ENCODE data around the gene PHF19. TPM values are rescaled to one million over a fixed set of nuclear protein-coding genes. Genes with fewer than 3 reads are reported as not detected.

The PHF19 gene
- total and polyA plus RNA-seq, 2 experiments from 2014 or later: 7.1 to 40.0 TPM

- no peaks in the 10 kb centered on the region for H3K9me3 ChIP-seq (ENCODE audit: low read depth)
- DNase-seq (ENCODE audit: low read depth in 1 of 2, low spot score in 1 of 2): no peak
- peaks cover 14% of the 10 kb centered on the region for H3K4me1 ChIP-seq (ENCODE audit: low read depth)
- H3K4me3 ChIP-seq: no peak overlapping the region
- H3K27me3 ChIP-seq: no peaks in the 10 kb centered on the region
- H3K27ac ChIP-seq: no peak overlapping the region
- no peak for TF ChIP-seq CTCF (IDR thresholded peaks at IDR 0.05; ENCODE audit: low read depth, low read length)
- no peaks in the 10 kb centered on the region for H3K36me3 ChIP-seq
These were observed 26.7 kb downstream of the PHF19 start for GRCh38 chr9:120850315-120850714.

- no peak for TF ChIP-seq CTCF (IDR thresholded peaks at IDR 0.05; ENCODE audit: low read depth, low read length)
- DNase-seq (ENCODE audit: low read depth in 1 of 2, low spot score in 1 of 2): peak; percentile 35 to 67
- H3K9me3 ChIP-seq (ENCODE audit: low read depth): no peaks in the 10 kb centered on the region
- H3K4me3 ChIP-seq: no peak overlapping the region
- H3K4me1 ChIP-seq (ENCODE audit: low read depth): peaks cover 16% of the 10 kb centered on the region
- H3K27ac ChIP-seq: peak overlapping the region; percentile 79
- H3K27me3 ChIP-seq: no peaks in the 10 kb centered on the region
- H3K36me3 ChIP-seq: no peaks in the 10 kb centered on the region
These were observed 30.1 kb downstream of the PHF19 start for GRCh38 chr9:120846906-120847305.

GRCh38 chr9:120846251-120846889 lies 30.6 kb downstream of the PHF19 start:
- peaks cover 16% of the 10 kb centered on the region for H3K4me1 ChIP-seq (ENCODE audit: low read depth)
- H3K4me3 ChIP-seq: no peak overlapping the region
- H3K27me3 ChIP-seq: no peaks in the 10 kb centered on the region
- peak overlapping the region; percentile 79 for H3K27ac ChIP-seq
- no peak for TF ChIP-seq CTCF (IDR thresholded peaks at IDR 0.05; ENCODE audit: low read depth, low read length)
- no peaks in the 10 kb centered on the region for H3K36me3 ChIP-seq
- DNase-seq (ENCODE audit: low read depth in 1 of 2, low spot score in 1 of 2): no peak
- H3K9me3 ChIP-seq (ENCODE audit: low read depth): no peaks in the 10 kb centered on the region

DNA sequence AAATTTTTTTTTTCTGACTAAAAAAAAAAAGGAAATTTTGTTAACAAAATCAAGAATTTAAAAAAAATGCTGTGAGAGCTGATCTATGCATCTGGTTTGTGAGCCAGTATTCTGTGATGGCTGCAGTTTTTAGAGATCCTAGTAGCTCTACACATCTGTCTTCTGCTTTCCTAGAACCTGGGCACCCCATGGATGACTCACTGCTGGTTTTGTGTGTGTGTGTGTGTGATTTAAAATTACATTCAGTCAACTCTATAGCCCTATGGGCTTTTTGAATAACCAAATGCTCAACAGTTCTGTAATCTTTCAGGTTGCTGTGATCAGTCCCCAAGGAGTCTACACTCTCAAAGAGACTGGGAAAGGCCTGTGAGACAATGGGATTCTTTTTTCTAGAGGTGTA lies 31.7 kb downstream of the PHF19 start:
- Histone ChIP-seq H3K9me3 (ENCODE audit: low read depth) (no peaks in the 10 kb centered on the region), H3K27ac (peak overlapping the region; percentile 79), H3K36me3 (no peaks in the 10 kb centered on the region), H3K27me3 (no peaks in the 10 kb centered on the region), H3K4me3 (no peak overlapping the region), H3K4me1 (ENCODE audit: low read depth) (peaks cover 16% of the 10 kb centered on the region)
- TF ChIP-seq CTCF (IDR thresholded peaks at IDR 0.05; ENCODE audit: low read depth, low read length): no peak
- DNase-seq (ENCODE audit: low read depth in 1 of 2, low spot score in 1 of 2): no peak

DNA sequence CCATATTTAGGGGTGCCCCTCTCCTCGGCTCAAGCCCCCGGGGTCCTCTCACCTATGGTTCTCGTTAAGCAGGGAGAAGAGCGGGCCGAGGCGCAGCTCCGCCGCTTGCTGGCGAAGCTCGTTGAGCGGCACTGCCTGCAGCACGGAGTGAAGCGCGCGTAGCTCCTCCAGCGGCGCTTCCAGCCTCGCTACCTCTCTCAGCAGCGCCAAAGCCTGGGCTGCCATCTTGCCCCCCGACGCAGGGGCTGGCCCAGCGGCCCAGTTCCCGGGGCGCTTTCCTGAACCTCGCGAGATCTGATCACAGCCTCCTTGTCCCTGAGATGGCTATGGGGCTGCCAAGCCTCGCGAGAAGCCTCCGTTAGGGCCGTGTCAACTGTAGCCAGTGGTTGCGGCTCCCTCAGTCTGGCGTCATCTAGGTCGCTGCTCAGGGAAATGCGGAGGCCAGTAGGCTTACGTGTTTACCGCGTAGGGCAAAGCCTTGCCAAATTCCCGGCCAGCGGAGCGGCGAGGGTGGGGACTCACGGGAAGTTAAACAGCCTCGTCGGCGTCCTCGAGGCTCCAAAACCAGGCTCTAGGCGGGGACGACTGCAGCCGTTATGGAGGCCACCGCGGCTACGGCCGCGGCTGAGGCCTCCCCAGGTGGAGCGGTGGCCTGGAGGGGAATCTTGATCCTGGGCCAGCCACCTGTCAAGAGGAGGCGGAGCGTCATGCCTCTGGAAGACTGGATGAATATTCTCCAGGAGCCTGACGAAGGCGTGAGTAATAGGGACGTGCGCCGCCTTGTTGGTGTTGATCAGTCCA lies 34.1 kb downstream of the PHF19 start, which contains the start of gene PSMD5:
Gene PSMD5 (minus strand): TSS at position 238 of the 801 bp plus-strand sequence. CDS start 13 bp downstream, at position 225.
- H3K36me3 ChIP-seq: no peaks in the 10 kb centered on the region
- no peak for TF ChIP-seq CTCF (IDR thresholded peaks at IDR 0.05; ENCODE audit: low read depth, low read length)
- peak; percentile 99 for DNase-seq (ENCODE audit: low read depth in 1 of 2, low spot score in 1 of 2)
- H3K9me3 ChIP-seq (ENCODE audit: low read depth): no peaks in the 10 kb centered on the region
- peak within 1 kb of the TSS; percentile 68 for H3K4me3 ChIP-seq
- peaks cover 16% of the 10 kb centered on the region for H3K4me1 ChIP-seq (ENCODE audit: low read depth)
- H3K27me3 ChIP-seq: no peaks in the 10 kb centered on the region
- peak within 1 kb of the TSS; percentile 97 for H3K27ac ChIP-seq

Measured in cardiac muscle cell (in vitro differentiated cells and primary cell).